SK-N-MC (cell line): Measurements from ENCODE around the gene EFCAB8.

ENCODE experiments used
- EZH2 ChIP-seq: fragments of 200-600 bp; sonication (generic); IDR thresholded peaks from one replicate; pipeline ENCODE4 v1.6.1; 2017; ENCODE audit warnings: antibody characterized with exemption
- FOXP2 ChIP-seq: optimal IDR thresholded peaks from 2 replicates; pipeline ENCODE3; 2011; ENCODE audit warnings: mild to moderate bottlenecking, moderate library complexity; ENCODE audit not compliant: insufficient read depth; ENCODE audit errors: extremely low read length, control extremely low read depth
- POLR2AphosphoS5 ChIP-seq: IDR thresholded peaks from 2 replicates; pipeline ENCODE4 v1.6.1; 2012; ENCODE audit warnings: mild to moderate bottlenecking, low read depth, low read length, borderline replicate concordance

DNA sequence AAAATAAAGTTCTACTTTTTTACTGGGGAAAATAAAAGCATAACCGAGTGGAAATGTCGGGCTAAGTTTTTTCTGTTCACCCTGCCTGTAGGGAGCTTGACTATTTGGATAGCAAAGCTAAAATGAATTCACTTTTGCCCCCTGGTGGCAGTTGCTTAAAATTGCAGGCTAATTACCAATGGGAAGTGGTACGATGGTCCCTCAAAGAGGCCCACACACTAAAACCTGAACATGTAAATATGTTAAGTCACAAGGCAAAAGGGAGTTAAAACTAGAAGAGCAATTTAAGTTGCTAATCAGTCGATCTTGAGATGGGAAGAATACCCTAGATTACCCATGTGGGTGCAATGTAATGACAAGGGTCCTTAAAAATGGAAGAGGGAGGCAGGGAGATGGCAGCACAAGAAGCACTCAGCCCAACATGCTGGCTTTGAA, 146.4 kb downstream of the EFCAB8 start:
- TF ChIP-seq POLR2AphosphoS5 (no peak), EZH2 (no peak), FOXP2 (no peak)
